ENCODE results near the gene PDE6H. TPM values are rescaled to one million over a fixed set of nuclear protein-coding genes. Genes with fewer than 3 reads are reported as not detected.

Gene PDE6H
- total and polyA plus RNA-seq, 4 experiments from 2014 or later: not detected

DNA sequence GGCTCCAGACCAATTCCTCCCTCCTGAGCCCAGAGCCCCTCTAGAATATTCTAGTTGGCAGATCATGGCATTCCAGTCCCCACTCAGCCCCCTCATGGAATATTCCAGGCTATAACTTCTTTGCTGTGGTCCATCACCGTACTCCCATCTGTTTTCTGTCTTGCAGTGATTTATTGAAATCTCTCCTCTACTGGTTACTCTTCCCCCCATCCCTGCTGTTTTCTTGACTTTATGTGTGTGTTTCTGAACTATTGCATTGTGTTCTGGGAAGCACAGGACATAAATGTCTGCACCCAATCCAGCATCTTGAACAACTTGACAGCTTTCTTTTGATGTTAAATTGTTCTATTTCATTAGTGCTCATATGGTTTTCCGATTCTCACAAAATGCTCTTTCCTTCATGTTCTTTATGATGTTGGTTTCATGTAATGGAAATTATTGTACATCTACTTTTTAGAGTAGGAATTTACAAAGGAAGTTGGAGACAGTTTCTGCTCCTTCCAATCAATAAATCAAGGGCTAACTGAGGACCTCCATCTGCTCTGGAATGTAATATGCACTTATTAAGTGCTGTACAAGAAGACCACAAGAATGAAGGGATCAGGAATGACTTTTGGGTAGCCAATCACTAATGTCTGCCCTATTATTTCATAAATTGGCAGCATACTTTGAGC, 26.3 kb downstream of the PDE6H start:
- Histone ChIP-seq H3K4me1 (ENCODE audit: insufficient read depth, low read length) (peaks cover 16% of the 10 kb centered on the region), H3K9me3 (ENCODE audit: control insufficient read depth in 1 of 2, low read length in 2 of 2) (no peaks in the 10 kb centered on the region), H3K27ac (ENCODE audit: low read depth, low read length) (no peak overlapping the region), H3K27me3 (ENCODE audit: insufficient read depth, low read length) (peaks cover 9% of the 10 kb centered on the region), H3K36me3 (ENCODE audit: insufficient read depth, low read length) (no peaks in the 10 kb centered on the region), H3K4me3 (ENCODE audit: low read length in 2 of 2) (no peak overlapping the region)
- peaks cover 15 to 19% (median 16%) of the 10 kb centered on the region in 4 donors for H3K4me1 Mint-ChIP-seq
- no peak overlapping the region for H3K27ac Mint-ChIP-seq
- no peaks in the 10 kb centered on the region for H3K36me3 Mint-ChIP-seq
- H3K27me3 Mint-ChIP-seq: peaks cover 13 to 17% of the 10 kb centered on the region in 2 donors
- intact Hi-C loops (cut with micrococcal nuclease): no loop called here
- ChIA-PET CTCF (ENCODE audit: partially characterized antibody) (interaction anchor here (0.8 to 9.4 kb wide), 2 partner anchors 54 to 153 kb away, joined by 3 to 191 read pairs; partner anchors contain the start of gene ART4), POLR2A (ENCODE audit: partially characterized antibody) (no interaction called here)
- no peak for DNase-seq
- no peaks in the 10 kb centered on the region for H3K9me3 Mint-ChIP-seq
- H3K4me3 Mint-ChIP-seq: no peak overlapping the region

DNA sequence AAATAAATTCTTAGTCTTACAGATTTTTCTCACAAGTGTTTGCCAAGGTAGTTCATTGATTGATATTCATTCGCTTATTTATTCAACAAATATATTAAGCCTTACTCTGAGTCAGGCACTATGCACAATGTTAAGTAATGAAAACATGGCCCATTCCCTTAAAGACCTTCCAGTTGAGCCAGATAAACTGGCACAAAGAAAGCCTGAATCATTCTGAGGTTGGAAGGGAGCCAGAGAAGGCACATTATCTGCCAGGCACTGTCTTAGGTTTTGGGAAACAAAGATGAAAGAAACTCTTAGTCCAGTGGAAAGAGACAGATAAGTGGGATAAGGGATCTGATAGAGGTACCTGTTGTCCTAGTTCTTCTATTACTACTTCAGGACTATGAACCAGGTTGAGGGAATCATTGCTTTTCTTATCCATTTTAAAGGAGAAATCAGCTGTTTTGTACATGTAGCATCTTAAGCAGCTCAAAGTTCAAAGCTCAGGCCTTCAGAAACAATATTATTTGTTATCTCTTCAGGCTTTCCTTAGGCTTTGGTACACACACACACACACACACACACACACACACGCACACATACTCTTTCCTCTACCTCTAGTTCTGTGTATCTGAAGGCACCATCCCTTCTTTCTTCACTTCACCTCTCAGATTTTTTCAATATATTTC, 27.0 kb downstream of the PDE6H start:
- intact Hi-C loops (cut with micrococcal nuclease): no loop called here
- Histone ChIP-seq H3K27me3 (ENCODE audit: insufficient read depth, low read length) (peaks cover 9% of the 10 kb centered on the region), H3K27ac (ENCODE audit: low read depth, low read length) (no peak overlapping the region), H3K36me3 (ENCODE audit: insufficient read depth, low read length) (no peaks in the 10 kb centered on the region), H3K9me3 (ENCODE audit: control insufficient read depth in 1 of 2, low read length in 2 of 2) (no peaks in the 10 kb centered on the region), H3K4me3 (ENCODE audit: low read length in 2 of 2) (no peak overlapping the region), H3K4me1 (ENCODE audit: insufficient read depth, low read length) (peaks cover 9% of the 10 kb centered on the region)
- H3K36me3 Mint-ChIP-seq: no peaks in the 10 kb centered on the region
- peak overlapping the region in 1 of 7 donors; percentile 17 for H3K27ac Mint-ChIP-seq
- POLR2A ChIA-PET (ENCODE audit: partially characterized antibody): no interaction called here
- H3K4me3 Mint-ChIP-seq: no peak overlapping the region
- CTCF ChIA-PET (ENCODE audit: partially characterized antibody): interaction anchor here (4.5 to 9.4 kb wide), 2 partner anchors 154 to 155 kb away, joined by 23 to 191 read pairs; partner anchors contain the start of gene ART4
- H3K27me3 Mint-ChIP-seq: peaks cover 13 to 23% of the 10 kb centered on the region in 2 donors
- H3K4me1 Mint-ChIP-seq: peaks cover 8 to 12% (median 10%) of the 10 kb centered on the region in 4 donors
- H3K9me3 Mint-ChIP-seq: no peaks in the 10 kb centered on the region
- DNase-seq: no peak

DNA sequence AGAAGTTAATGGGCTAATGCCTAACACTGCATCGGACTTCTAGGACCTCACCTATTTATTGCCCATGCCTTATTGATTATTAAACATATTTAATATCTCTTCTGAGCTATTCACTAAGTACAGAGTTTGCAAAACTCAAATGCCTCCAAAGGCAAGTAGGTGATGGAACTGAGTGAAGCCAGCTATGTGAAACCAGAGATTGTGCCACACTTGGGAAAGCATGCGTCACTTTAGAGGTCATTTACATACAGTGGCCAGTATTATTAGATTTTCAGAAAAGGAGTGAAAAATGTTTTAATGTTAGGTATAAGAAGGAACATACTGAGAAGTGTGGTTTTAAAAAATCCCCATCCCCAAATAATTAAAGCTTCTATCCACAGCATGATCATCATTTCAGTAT, 27.7 kb downstream of the PDE6H start:
- intact Hi-C loops (cut with micrococcal nuclease): no loop called here
- no peaks in the 10 kb centered on the region for H3K9me3 Mint-ChIP-seq
- peaks cover 15 to 25% of the 10 kb centered on the region in 2 donors for H3K27me3 Mint-ChIP-seq

DNA sequence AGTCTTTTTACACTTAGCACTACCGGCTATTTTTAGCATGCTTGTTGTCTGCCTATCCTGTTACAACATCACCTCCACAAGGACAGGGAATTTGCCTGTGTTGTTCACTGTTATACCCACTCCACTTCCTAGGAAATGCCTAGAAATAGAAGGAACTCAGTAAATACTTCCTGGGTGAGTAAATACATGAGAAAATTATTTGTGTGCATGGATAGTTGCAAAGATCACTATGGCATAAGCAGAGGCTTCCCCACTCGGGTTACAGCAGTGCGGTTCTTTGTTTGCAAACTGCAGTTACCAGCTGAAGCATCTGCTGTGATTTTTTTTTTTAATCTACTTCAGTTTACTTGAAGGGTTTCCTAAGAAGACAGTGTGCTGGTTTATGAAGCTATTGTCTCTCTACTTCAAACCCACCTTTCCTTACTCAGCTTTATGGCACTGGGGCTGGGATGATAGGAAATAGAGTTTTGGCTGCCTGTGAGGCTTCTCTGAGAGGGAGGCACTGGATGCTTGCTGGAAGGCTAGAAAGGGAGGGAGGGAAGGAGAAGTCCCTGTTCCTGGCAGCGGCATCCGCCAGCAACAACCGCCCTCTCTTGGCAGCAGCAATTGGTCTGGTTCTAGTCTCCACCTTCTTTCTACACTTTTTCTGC, 29.0 kb downstream of the PDE6H start:
- Mint-ChIP-seq H3K27me3 (peaks cover 21 to 31% of the 10 kb centered on the region in 2 donors), H3K36me3 (no peaks in the 10 kb centered on the region), H3K4me3 (no peak overlapping the region), H3K4me1 (no peaks in the 10 kb centered on the region), H3K27ac (peak overlapping the region in 1 of 7 donors; percentile 18), H3K9me3 (no peaks in the 10 kb centered on the region)
- Histone ChIP-seq H3K27ac (ENCODE audit: low read depth, low read length) (no peak overlapping the region), H3K36me3 (ENCODE audit: insufficient read depth, low read length) (no peaks in the 10 kb centered on the region), H3K27me3 (ENCODE audit: insufficient read depth, low read length) (peaks cover 9% of the 10 kb centered on the region), H3K4me3 (ENCODE audit: low read length in 2 of 2) (no peak overlapping the region), H3K9me3 (ENCODE audit: control insufficient read depth in 1 of 2, low read length in 2 of 2) (no peaks in the 10 kb centered on the region), H3K4me1 (ENCODE audit: insufficient read depth, low read length) (no peaks in the 10 kb centered on the region)
- ChIA-PET CTCF (ENCODE audit: partially characterized antibody) (interaction anchor here (0.9 to 4.5 kb wide), 5 partner anchors 9 to 278 kb away, joined by 4 to 23 read pairs (median 5); no protein-coding TSS in a partner anchor), POLR2A (ENCODE audit: partially characterized antibody) (no interaction called here)
- intact Hi-C loops (cut with micrococcal nuclease): no loop called here
- DNase-seq: no peak

More for the DNA sequence above, 27.7 kb downstream of the PDE6H start:
- no peak for DNase-seq
- Mint-ChIP-seq H3K36me3 (no peaks in the 10 kb centered on the region), H3K4me3 (no peak overlapping the region), H3K4me1 (peaks cover 1 to 5% (median 2%) of the 10 kb centered on the region in 4 donors), H3K27ac (no peak overlapping the region)
- ChIA-PET POLR2A (ENCODE audit: partially characterized antibody) (interaction anchor here (0.5 kb wide), 1 partner anchor 229 kb away, joined by 3 read pairs; a partner anchor contains a TSS), CTCF (ENCODE audit: partially characterized antibody) (interaction anchor here (1.3 to 4.5 kb wide), 2 partner anchors 155 to 276 kb away, joined by 6 to 23 read pairs; no protein-coding TSS in a partner anchor)
- H3K9me3 ChIP-seq (ENCODE audit: control insufficient read depth in 1 of 2, low read length in 2 of 2): no peaks in the 10 kb centered on the region
- no peak overlapping the region for H3K27ac ChIP-seq (ENCODE audit: low read depth, low read length)
- H3K4me1 ChIP-seq (ENCODE audit: insufficient read depth, low read length): peaks cover 2% of the 10 kb centered on the region
- no peak overlapping the region for H3K4me3 ChIP-seq (ENCODE audit: low read length in 2 of 2)
- peaks cover 9% of the 10 kb centered on the region for H3K27me3 ChIP-seq (ENCODE audit: insufficient read depth, low read length)
- no peaks in the 10 kb centered on the region for H3K36me3 ChIP-seq (ENCODE audit: insufficient read depth, low read length)

DNA sequence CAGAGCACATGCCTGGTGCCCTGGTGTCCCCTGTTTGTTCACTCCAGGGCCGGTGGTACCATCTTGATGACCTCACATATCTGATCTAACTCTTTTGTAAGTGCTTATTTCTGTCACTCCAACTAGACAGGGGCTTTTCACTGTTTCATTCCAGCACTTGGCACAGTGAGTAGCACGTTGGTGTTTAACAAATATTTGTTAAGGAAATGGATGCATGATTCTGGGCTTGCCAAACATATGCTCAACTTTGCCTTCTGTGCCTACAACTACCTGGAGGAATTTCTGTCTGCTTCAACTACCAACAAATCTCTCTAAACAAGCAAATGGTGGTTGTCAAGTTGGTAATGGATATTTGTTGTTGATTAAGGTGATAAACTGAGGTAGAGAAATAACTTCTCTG, 31.6 kb downstream of the PDE6H start:
- Mint-ChIP-seq H3K4me3 (no peak overlapping the region), H3K36me3 (no peaks in the 10 kb centered on the region), H3K9me3 (no peaks in the 10 kb centered on the region), H3K27me3 (peaks cover 24 to 44% of the 10 kb centered on the region in 2 donors), H3K27ac (no peak overlapping the region), H3K4me1 (no peaks in the 10 kb centered on the region)
- Histone ChIP-seq H3K4me3 (ENCODE audit: low read length in 2 of 2) (no peak overlapping the region), H3K9me3 (ENCODE audit: control insufficient read depth in 1 of 2, low read length in 2 of 2) (no peaks in the 10 kb centered on the region), H3K27me3 (ENCODE audit: insufficient read depth, low read length) (peaks cover 6% of the 10 kb centered on the region), H3K27ac (ENCODE audit: low read depth, low read length) (no peak overlapping the region), H3K4me1 (ENCODE audit: insufficient read depth, low read length) (no peaks in the 10 kb centered on the region), H3K36me3 (ENCODE audit: insufficient read depth, low read length) (no peaks in the 10 kb centered on the region)
- intact Hi-C loops (cut with micrococcal nuclease): no loop called here
- no peak for DNase-seq
- POLR2A ChIA-PET (ENCODE audit: partially characterized antibody): no interaction called here
- CTCF ChIA-PET (ENCODE audit: partially characterized antibody): interaction anchor here (4.5 kb wide), 1 partner anchor 159 kb away, joined by 23 read pairs; no protein-coding TSS in a partner anchor

DNA sequence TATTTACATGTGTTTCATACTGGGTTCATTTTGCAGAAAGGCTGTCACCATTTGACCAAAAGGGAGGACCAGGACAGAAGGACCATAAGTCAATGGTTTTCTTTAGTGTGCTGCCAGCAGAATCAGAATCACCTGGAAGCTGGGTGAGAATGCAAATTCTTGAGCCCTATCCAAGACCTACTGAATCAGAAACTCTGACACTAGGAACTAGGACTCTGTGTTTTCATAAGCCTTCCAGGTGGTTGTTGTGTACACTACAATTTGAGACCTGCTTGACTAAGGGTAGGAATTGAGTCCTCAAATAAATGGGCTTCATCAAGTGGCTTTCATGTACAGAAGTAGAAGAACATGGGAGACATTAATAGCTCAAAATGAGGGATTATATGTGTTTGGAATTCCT, 32.2 kb downstream of the PDE6H start:
- CTCF ChIA-PET (ENCODE audit: partially characterized antibody): no interaction called here
- H3K36me3 Mint-ChIP-seq: no peaks in the 10 kb centered on the region
- intact Hi-C loops (cut with micrococcal nuclease): no loop called here

DNA sequence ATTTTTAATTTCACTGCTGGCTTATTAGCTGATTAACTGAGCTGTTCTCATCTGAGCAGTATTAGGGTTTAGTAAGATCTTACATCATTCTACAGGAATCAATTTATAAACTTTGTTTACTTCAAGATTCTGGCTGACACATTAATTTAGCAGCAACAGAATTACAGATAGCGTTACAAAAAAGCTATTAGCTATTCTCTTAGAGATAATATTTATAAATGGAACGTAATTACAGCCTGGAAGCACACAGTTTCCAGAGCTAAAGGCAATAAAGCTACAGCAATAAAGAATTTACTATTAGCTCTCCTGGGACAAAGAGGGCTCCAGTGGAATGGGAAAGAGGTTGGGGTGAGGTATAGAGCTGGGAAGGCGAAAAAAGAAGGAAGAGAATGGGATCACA, 34.7 kb downstream of the PDE6H start:
- ChIA-PET POLR2A (ENCODE audit: partially characterized antibody) (no interaction called here), CTCF (ENCODE audit: partially characterized antibody) (interaction anchor here (1.0 to 1.4 kb wide), 4 partner anchors 10 to 840 kb away, joined by 3 to 4 read pairs (median 3); no protein-coding TSS in a partner anchor)
- H3K36me3 ChIP-seq (ENCODE audit: insufficient read depth, low read length): no peaks in the 10 kb centered on the region
- H3K9me3 ChIP-seq (ENCODE audit: control insufficient read depth in 1 of 2, low read length in 2 of 2): no peaks in the 10 kb centered on the region
- no peak overlapping the region for H3K27ac ChIP-seq (ENCODE audit: low read depth, low read length)
- H3K27me3 Mint-ChIP-seq: peaks cover 23 to 42% of the 10 kb centered on the region in 2 donors
- H3K27me3 ChIP-seq (ENCODE audit: insufficient read depth, low read length): peaks cover 6% of the 10 kb centered on the region
- no peaks in the 10 kb centered on the region for H3K9me3 Mint-ChIP-seq
- no peak overlapping the region for H3K4me3 ChIP-seq (ENCODE audit: low read length in 2 of 2)
- no peaks in the 10 kb centered on the region for H3K36me3 Mint-ChIP-seq
- no peaks in the 10 kb centered on the region for H3K4me1 Mint-ChIP-seq
- H3K4me1 ChIP-seq (ENCODE audit: insufficient read depth, low read length): no peaks in the 10 kb centered on the region
- H3K4me3 Mint-ChIP-seq: no peak overlapping the region
- intact Hi-C loops (cut with micrococcal nuclease): no loop called here
- DNase-seq: no peak
- H3K27ac Mint-ChIP-seq: no peak overlapping the region

More for the DNA sequence above, 32.2 kb downstream of the PDE6H start:
- no peaks in the 10 kb centered on the region for H3K9me3 ChIP-seq (ENCODE audit: control insufficient read depth in 1 of 2, low read length in 2 of 2)
- DNase-seq: no peak
- H3K4me3 Mint-ChIP-seq: no peak overlapping the region
- H3K27me3 ChIP-seq (ENCODE audit: insufficient read depth, low read length): peaks cover 6% of the 10 kb centered on the region
- POLR2A ChIA-PET (ENCODE audit: partially characterized antibody): no interaction called here
- H3K9me3 Mint-ChIP-seq: no peaks in the 10 kb centered on the region
- H3K4me1 Mint-ChIP-seq: no peaks in the 10 kb centered on the region
- H3K27ac Mint-ChIP-seq: no peak overlapping the region
- H3K36me3 ChIP-seq (ENCODE audit: insufficient read depth, low read length): no peaks in the 10 kb centered on the region
- no peak overlapping the region for H3K4me3 ChIP-seq (ENCODE audit: low read length in 2 of 2)
- H3K27ac ChIP-seq (ENCODE audit: low read depth, low read length): no peak overlapping the region
- no peaks in the 10 kb centered on the region for H3K4me1 ChIP-seq (ENCODE audit: insufficient read depth, low read length)
- H3K27me3 Mint-ChIP-seq: peaks cover 28 to 46% of the 10 kb centered on the region in 2 donors
